ENCODE results near the gene FARP1. TPM values are rescaled to one million over a fixed set of nuclear protein-coding genes. Genes with fewer than 3 reads are reported as not detected.

FARP1 gene
- polyA plus RNA-seq, 2 donors: 2.2 to 2.3 TPM

DNA sequence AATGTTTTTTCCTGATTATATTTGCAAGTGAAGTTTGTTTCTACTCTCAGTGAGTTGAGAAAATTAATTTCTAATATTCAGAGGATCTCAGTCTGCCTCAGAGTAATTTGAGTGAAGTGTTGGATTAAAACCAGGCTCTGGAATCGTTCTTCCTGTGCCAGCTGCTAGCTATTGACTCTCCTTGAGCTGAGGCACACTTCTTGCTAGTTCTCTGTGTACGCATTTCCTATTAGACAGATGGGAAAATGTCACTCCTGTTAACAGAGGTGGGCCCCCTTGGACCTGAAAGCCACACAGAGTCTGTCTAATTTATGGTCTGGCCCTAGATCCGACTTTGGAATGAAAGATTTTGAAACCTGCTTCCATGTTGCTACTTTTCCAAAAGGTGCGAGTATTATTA lies 141.8 kb downstream of the FARP1 start:
- Histone ChIP-seq H3K4me1 (ENCODE audit: control insufficient read depth in 2 of 2, insufficient read depth in 2 of 2, low read length in 1 of 2) (peaks cover under 1 to 2% of the 10 kb centered on the region in 2 donors), H3K4me3 (ENCODE audit: low read depth in 1 of 2, low read length in 2 of 2) (no peak overlapping the region), H3K9me3 (ENCODE audit: control insufficient read depth in 2 of 2, insufficient read depth in 1 of 2, low read depth in 1 of 2, low read length in 1 of 2) (no peaks in the 10 kb centered on the region), H3K36me3 (ENCODE audit: control insufficient read depth in 2 of 2, insufficient read depth in 2 of 2, low read length in 1 of 2) (no peaks in the 10 kb centered on the region), H3K27ac (ENCODE audit: low read depth in 2 of 2, low read length in 1 of 2) (no peak overlapping the region), H3K27me3 (ENCODE audit: control insufficient read depth in 1 of 2, insufficient read depth in 2 of 2, low read length in 2 of 2) (no peaks in the 10 kb centered on the region)
- 65 to 70% methylated on average over 4 of the region's 4 CpGs for WGBS, 2 donors

- Histone ChIP-seq H3K27ac (ENCODE audit: low read depth in 2 of 2, low read length in 1 of 2) (no peak overlapping the region), H3K36me3 (ENCODE audit: control insufficient read depth in 2 of 2, insufficient read depth in 2 of 2, low read length in 1 of 2) (no peaks in the 10 kb centered on the region), H3K4me3 (ENCODE audit: low read depth in 1 of 2, low read length in 2 of 2) (no peak overlapping the region), H3K27me3 (ENCODE audit: control insufficient read depth in 1 of 2, insufficient read depth in 2 of 2, low read length in 2 of 2) (no peaks in the 10 kb centered on the region), H3K4me1 (ENCODE audit: control insufficient read depth in 2 of 2, insufficient read depth in 2 of 2, low read length in 1 of 2) (no peaks in the 10 kb centered on the region), H3K9me3 (ENCODE audit: control insufficient read depth in 2 of 2, insufficient read depth in 1 of 2, low read depth in 1 of 2, low read length in 1 of 2) (no peaks in the 10 kb centered on the region)
- 70 to 71% methylated on average over 4 of the region's 4 CpGs for WGBS, 2 donors
These were observed 142.4 kb downstream of the FARP1 start for GRCh38 chr13:98285317-98285716.

GRCh38 chr13:98285852-98286594 lies 143.1 kb downstream of the FARP1 start:
- H3K36me3 ChIP-seq (ENCODE audit: control insufficient read depth in 2 of 2, insufficient read depth in 2 of 2, low read length in 1 of 2): no peaks in the 10 kb centered on the region
- no peak overlapping the region for H3K27ac ChIP-seq (ENCODE audit: low read depth in 2 of 2, low read length in 1 of 2)
- H3K9me3 ChIP-seq (ENCODE audit: control insufficient read depth in 2 of 2, insufficient read depth in 1 of 2, low read depth in 1 of 2, low read length in 1 of 2): no peaks in the 10 kb centered on the region
- H3K4me3 ChIP-seq (ENCODE audit: low read depth in 1 of 2, low read length in 2 of 2): no peak overlapping the region
- WGBS, 2 donors: 81 to 84% methylated on average over 12 of the region's 12 CpGs
- no peaks in the 10 kb centered on the region for H3K27me3 ChIP-seq (ENCODE audit: control insufficient read depth in 1 of 2, insufficient read depth in 2 of 2, low read length in 2 of 2)
- H3K4me1 ChIP-seq (ENCODE audit: control insufficient read depth in 2 of 2, insufficient read depth in 2 of 2, low read length in 1 of 2): no peaks in the 10 kb centered on the region

- Histone ChIP-seq H3K36me3 (ENCODE audit: control insufficient read depth in 2 of 2, insufficient read depth in 2 of 2, low read length in 1 of 2) (no peaks in the 10 kb centered on the region), H3K27ac (ENCODE audit: low read depth in 2 of 2, low read length in 1 of 2) (no peak overlapping the region), H3K4me1 (ENCODE audit: control insufficient read depth in 2 of 2, insufficient read depth in 2 of 2, low read length in 1 of 2) (no peaks in the 10 kb centered on the region), H3K9me3 (ENCODE audit: control insufficient read depth in 2 of 2, insufficient read depth in 1 of 2, low read depth in 1 of 2, low read length in 1 of 2) (no peaks in the 10 kb centered on the region), H3K27me3 (ENCODE audit: control insufficient read depth in 1 of 2, insufficient read depth in 2 of 2, low read length in 2 of 2) (no peaks in the 10 kb centered on the region), H3K4me3 (ENCODE audit: low read depth in 1 of 2, low read length in 2 of 2) (no peak overlapping the region)
- WGBS, 2 donors: 71 to 79% methylated on average over 2 of the region's 2 CpGs
These were observed 143.9 kb downstream of the FARP1 start for GRCh38 chr13:98286799-98287198.

GRCh38 chr13:98288211-98288610 lies 145.3 kb downstream of the FARP1 start:
- no peak overlapping the region for H3K4me3 ChIP-seq (ENCODE audit: low read depth in 1 of 2, low read length in 2 of 2)
- H3K9me3 ChIP-seq (ENCODE audit: control insufficient read depth in 2 of 2, insufficient read depth in 1 of 2, low read depth in 1 of 2, low read length in 1 of 2): no peaks in the 10 kb centered on the region
- no peaks in the 10 kb centered on the region for H3K4me1 ChIP-seq (ENCODE audit: control insufficient read depth in 2 of 2, insufficient read depth in 2 of 2, low read length in 1 of 2)
- H3K27me3 ChIP-seq (ENCODE audit: control insufficient read depth in 1 of 2, insufficient read depth in 2 of 2, low read length in 2 of 2): no peaks in the 10 kb centered on the region
- H3K36me3 ChIP-seq (ENCODE audit: control insufficient read depth in 2 of 2, insufficient read depth in 2 of 2, low read length in 1 of 2): no peaks in the 10 kb centered on the region
- no peak overlapping the region for H3K27ac ChIP-seq (ENCODE audit: low read depth in 2 of 2, low read length in 1 of 2)
- WGBS, 2 donors: 96 to 97% methylated on average over 6 of the region's 6 CpGs

- no peaks in the 10 kb centered on the region for H3K9me3 ChIP-seq (ENCODE audit: control insufficient read depth in 2 of 2, insufficient read depth in 1 of 2, low read depth in 1 of 2, low read length in 1 of 2)
- H3K4me1 ChIP-seq (ENCODE audit: control insufficient read depth in 2 of 2, insufficient read depth in 2 of 2, low read length in 1 of 2): no peaks in the 10 kb centered on the region
- no peaks in the 10 kb centered on the region for H3K27me3 ChIP-seq (ENCODE audit: control insufficient read depth in 1 of 2, insufficient read depth in 2 of 2, low read length in 2 of 2)
- H3K36me3 ChIP-seq (ENCODE audit: control insufficient read depth in 2 of 2, insufficient read depth in 2 of 2, low read length in 1 of 2): no peaks in the 10 kb centered on the region
- 92 to 94% methylated on average over 14 of the region's 14 CpGs for WGBS, 2 donors
- no peak overlapping the region for H3K4me3 ChIP-seq (ENCODE audit: low read depth in 1 of 2, low read length in 2 of 2)
- no peak overlapping the region for H3K27ac ChIP-seq (ENCODE audit: low read depth in 2 of 2, low read length in 1 of 2)
These were observed 146.5 kb downstream of the FARP1 start for GRCh38 chr13:98289339-98289945.

- Histone ChIP-seq H3K27me3 (ENCODE audit: control insufficient read depth in 1 of 2, insufficient read depth in 2 of 2, low read length in 2 of 2) (no peaks in the 10 kb centered on the region), H3K4me3 (ENCODE audit: low read depth in 1 of 2, low read length in 2 of 2) (no peak overlapping the region), H3K36me3 (ENCODE audit: control insufficient read depth in 2 of 2, insufficient read depth in 2 of 2, low read length in 1 of 2) (no peaks in the 10 kb centered on the region), H3K9me3 (ENCODE audit: control insufficient read depth in 2 of 2, insufficient read depth in 1 of 2, low read depth in 1 of 2, low read length in 1 of 2) (no peaks in the 10 kb centered on the region), H3K4me1 (ENCODE audit: control insufficient read depth in 2 of 2, insufficient read depth in 2 of 2, low read length in 1 of 2) (no peaks in the 10 kb centered on the region), H3K27ac (ENCODE audit: low read depth in 2 of 2, low read length in 1 of 2) (no peak overlapping the region)
- WGBS, 2 donors: 88 to 91% methylated on average over 3 of the region's 3 CpGs
These were observed 147.4 kb downstream of the FARP1 start for GRCh38 chr13:98290261-98290660.

DNA sequence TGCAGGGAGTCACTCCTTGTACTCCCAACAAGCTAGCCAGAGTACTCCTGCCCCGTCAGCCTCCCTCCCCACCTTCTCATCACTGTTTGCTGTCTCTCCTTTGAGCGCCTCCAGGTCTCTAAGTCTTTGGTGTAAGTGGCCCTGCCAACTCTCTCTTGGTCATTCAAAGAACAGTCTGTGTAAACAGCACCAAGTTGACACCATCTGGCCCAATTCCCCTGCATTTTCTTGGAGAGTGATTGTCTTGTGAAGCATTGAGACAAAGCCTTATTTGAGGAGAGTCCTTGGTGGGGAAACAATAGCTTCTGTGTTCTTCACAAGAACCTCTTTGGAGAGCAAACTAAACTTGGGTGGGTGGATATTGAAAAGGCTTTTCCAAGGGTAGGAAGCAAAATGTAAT lies 148.8 kb downstream of the FARP1 start:
- no peaks in the 10 kb centered on the region for H3K36me3 ChIP-seq (ENCODE audit: control insufficient read depth in 2 of 2, insufficient read depth in 2 of 2, low read length in 1 of 2)
- H3K4me3 ChIP-seq (ENCODE audit: low read depth in 1 of 2, low read length in 2 of 2): no peak overlapping the region
- 83 to 84% methylated on average over 2 of the region's 2 CpGs for WGBS, 2 donors
- no peak overlapping the region for H3K27ac ChIP-seq (ENCODE audit: low read depth in 2 of 2, low read length in 1 of 2)
- H3K4me1 ChIP-seq (ENCODE audit: control insufficient read depth in 2 of 2, insufficient read depth in 2 of 2, low read length in 1 of 2): no peaks in the 10 kb centered on the region
- no peaks in the 10 kb centered on the region for H3K9me3 ChIP-seq (ENCODE audit: control insufficient read depth in 2 of 2, insufficient read depth in 1 of 2, low read depth in 1 of 2, low read length in 1 of 2)
- no peaks in the 10 kb centered on the region for H3K27me3 ChIP-seq (ENCODE audit: control insufficient read depth in 1 of 2, insufficient read depth in 2 of 2, low read length in 2 of 2)

DNA sequence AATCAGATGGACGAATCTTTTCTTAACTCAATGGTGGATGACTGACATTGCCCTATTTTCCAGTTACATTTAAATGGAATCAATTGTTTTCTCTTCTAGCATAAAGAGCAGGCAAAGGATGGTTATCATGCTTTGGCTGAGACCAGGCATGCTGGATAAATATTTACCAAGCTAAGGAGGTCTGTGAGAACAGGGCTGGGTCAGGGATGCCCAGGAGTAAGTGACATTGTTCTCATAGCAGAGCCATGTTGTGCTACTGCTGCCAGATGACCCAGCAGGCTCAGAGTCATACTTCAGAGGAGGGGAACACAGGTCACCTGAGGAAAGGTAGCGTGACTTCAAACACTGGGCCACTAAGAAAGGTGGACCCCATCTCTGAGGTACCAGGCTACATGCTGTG lies 150.2 kb downstream of the FARP1 start:
- no peaks in the 10 kb centered on the region for H3K4me1 ChIP-seq (ENCODE audit: control insufficient read depth in 2 of 2, insufficient read depth in 2 of 2, low read length in 1 of 2)
- no peak overlapping the region for H3K27ac ChIP-seq (ENCODE audit: low read depth in 2 of 2, low read length in 1 of 2)
- no peaks in the 10 kb centered on the region for H3K36me3 ChIP-seq (ENCODE audit: control insufficient read depth in 2 of 2, insufficient read depth in 2 of 2, low read length in 1 of 2)
- H3K9me3 ChIP-seq (ENCODE audit: control insufficient read depth in 2 of 2, insufficient read depth in 1 of 2, low read depth in 1 of 2, low read length in 1 of 2): no peaks in the 10 kb centered on the region
- no peak overlapping the region for H3K4me3 ChIP-seq (ENCODE audit: low read depth in 1 of 2, low read length in 2 of 2)
- WGBS, 2 donors: 76 to 87% methylated on average over 2 of the region's 2 CpGs
- no peaks in the 10 kb centered on the region for H3K27me3 ChIP-seq (ENCODE audit: control insufficient read depth in 1 of 2, insufficient read depth in 2 of 2, low read length in 2 of 2)

GRCh38 chr13:98293570-98294142 lies 150.8 kb downstream of the FARP1 start:
- Histone ChIP-seq H3K27me3 (ENCODE audit: control insufficient read depth in 1 of 2, insufficient read depth in 2 of 2, low read length in 2 of 2) (no peaks in the 10 kb centered on the region), H3K27ac (ENCODE audit: low read depth in 2 of 2, low read length in 1 of 2) (no peak overlapping the region)

More at GRCh38 chr13:98293570-98294142, 150.8 kb downstream of the FARP1 start:
- Histone ChIP-seq H3K9me3 (ENCODE audit: control insufficient read depth in 2 of 2, insufficient read depth in 1 of 2, low read depth in 1 of 2, low read length in 1 of 2) (no peaks in the 10 kb centered on the region), H3K36me3 (ENCODE audit: control insufficient read depth in 2 of 2, insufficient read depth in 2 of 2, low read length in 1 of 2) (no peaks in the 10 kb centered on the region), H3K4me3 (ENCODE audit: low read depth in 1 of 2, low read length in 2 of 2) (no peak overlapping the region), H3K4me1 (ENCODE audit: control insufficient read depth in 2 of 2, insufficient read depth in 2 of 2, low read length in 1 of 2) (no peaks in the 10 kb centered on the region)
- 83% methylated on average over 4 of the region's 4 CpGs for WGBS, 2 donors
